ENCODE measurements around the gene B4GAT1. TPM values are rescaled to one million over a fixed set of nuclear protein-coding genes. Genes with fewer than 3 reads are reported as not detected.

B4GAT1 gene
- total RNA-seq, 1 experiment from 2014 or later, result 6.7 TPM

DNA sequence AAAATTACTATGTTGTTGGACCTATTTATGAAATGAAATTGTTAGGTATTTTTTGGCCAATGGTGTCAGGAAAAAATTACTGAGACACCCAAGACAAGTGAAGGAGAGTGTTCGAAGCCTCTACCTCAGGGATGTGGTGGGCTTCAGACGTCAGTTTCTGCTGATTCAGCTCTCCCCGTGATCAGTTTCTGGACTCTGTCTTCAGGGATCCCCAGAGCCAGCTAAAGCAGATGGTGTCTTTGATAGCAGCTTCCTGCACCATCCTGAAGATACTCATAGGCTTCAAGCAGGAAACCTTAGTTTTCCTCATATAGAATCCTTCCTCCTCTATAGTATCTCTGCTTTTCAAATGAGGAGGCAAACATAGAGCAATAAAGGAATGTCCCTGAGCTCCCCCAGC, 38.0 kb downstream of the B4GAT1 start:
- ChIA-PET POLR2A (interaction anchor here (1.1 to 1.2 kb wide), 2 partner anchors 15 to 27 kb away, joined by 3 read pairs; no protein-coding TSS in a partner anchor), CTCF (interaction anchor here (0.7 to 5.5 kb wide), 6 partner anchors 10 to 101 kb away, joined by 3 to 48 read pairs (median 4); partner anchors contain the start of gene RIN1)
- H3K9me3 Mint-ChIP-seq (ENCODE audit: unreplicated experiment), result no peaks in the 10 kb centered on the region
- BruUV-seq (replicated peaks), result no TSS peak
- peaks cover 6% of the 10 kb centered on the region for H3K4me1 Mint-ChIP-seq (ENCODE audit: insufficient read depth, unreplicated experiment)
- intact Hi-C loops (cut with micrococcal nuclease), result no loop called here
- H3K36me3 Mint-ChIP-seq (ENCODE audit: insufficient read depth, unreplicated experiment), result no peaks in the 10 kb centered on the region
- DNase-seq (ENCODE audit: unreplicated experiment), result no peak
- TF ChIP-seq, protein P1, sequence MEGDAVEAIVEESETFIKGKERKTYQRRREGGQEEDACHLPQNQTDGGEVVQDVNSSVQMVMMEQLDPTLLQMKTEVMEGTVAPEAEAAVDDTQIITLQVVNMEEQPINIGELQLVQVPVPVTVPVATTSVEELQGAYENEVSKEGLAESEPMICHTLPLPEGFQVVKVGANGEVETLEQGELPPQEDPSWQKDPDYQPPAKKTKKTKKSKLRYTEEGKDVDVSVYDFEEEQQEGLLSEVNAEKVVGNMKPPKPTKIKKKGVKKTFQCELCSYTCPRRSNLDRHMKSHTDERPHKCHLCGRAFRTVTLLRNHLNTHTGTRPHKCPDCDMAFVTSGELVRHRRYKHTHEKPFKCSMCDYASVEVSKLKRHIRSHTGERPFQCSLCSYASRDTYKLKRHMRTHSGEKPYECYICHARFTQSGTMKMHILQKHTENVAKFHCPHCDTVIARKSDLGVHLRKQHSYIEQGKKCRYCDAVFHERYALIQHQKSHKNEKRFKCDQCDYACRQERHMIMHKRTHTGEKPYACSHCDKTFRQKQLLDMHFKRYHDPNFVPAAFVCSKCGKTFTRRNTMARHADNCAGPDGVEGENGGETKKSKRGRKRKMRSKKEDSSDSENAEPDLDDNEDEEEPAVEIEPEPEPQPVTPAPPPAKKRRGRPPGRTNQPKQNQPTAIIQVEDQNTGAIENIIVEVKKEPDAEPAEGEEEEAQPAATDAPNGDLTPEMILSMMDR (IDR thresholded peaks at IDR 0.05; ENCODE audit: unreplicated experiment), result no peak
- H3K27ac Mint-ChIP-seq (ENCODE audit: low read depth, unreplicated experiment), result no peak overlapping the region
- no peaks in the 10 kb centered on the region for H3K27me3 Mint-ChIP-seq (ENCODE audit: insufficient read depth, unreplicated experiment)
- no peak overlapping the region for H3K4me3 Mint-ChIP-seq (ENCODE audit: unreplicated experiment)

DNA sequence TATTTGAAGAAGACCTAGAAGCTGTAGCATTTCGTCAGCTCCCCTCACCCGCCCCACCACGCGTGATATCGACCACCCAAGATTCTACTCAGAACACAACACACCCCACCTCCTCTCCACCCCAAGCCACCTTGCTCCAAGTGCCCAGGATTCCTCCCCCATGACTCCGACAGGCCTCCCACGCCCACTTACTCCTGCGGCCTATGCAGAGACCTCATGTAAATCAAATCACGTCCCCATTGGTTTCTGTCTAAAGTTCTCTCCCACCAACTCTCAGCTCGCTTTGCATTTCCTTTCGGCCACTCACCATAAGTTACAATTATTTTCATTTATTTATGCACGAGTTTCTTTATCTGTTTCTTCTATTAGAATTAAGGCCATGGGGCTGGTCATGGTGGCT, 44.8 kb downstream of the B4GAT1 start:
- H3K4me3 Mint-ChIP-seq (ENCODE audit: unreplicated experiment), result no peak overlapping the region
- H3K27ac Mint-ChIP-seq (ENCODE audit: low read depth, unreplicated experiment), result no peak overlapping the region
- BruUV-seq (replicated peaks), result no TSS peak
- ChIA-PET POLR2A (no interaction called here), CTCF (interaction anchor here (0.7 to 1.4 kb wide), 4 partner anchors 9 to 314 kb away, joined by 3 to 6 read pairs (median 3); no protein-coding TSS in a partner anchor)
- intact Hi-C loops (cut with micrococcal nuclease), result no loop called here
- no peaks in the 10 kb centered on the region for H3K9me3 Mint-ChIP-seq (ENCODE audit: unreplicated experiment)
- no peaks in the 10 kb centered on the region for H3K36me3 Mint-ChIP-seq (ENCODE audit: insufficient read depth, unreplicated experiment)
- TF ChIP-seq, protein P1 (IDR thresholded peaks at IDR 0.05; ENCODE audit: unreplicated experiment), result no peak
- DNase-seq (ENCODE audit: unreplicated experiment), result no peak
- no peaks in the 10 kb centered on the region for H3K27me3 Mint-ChIP-seq (ENCODE audit: insufficient read depth, unreplicated experiment)
- H3K4me1 Mint-ChIP-seq (ENCODE audit: insufficient read depth, unreplicated experiment), result no peaks in the 10 kb centered on the region

DNA sequence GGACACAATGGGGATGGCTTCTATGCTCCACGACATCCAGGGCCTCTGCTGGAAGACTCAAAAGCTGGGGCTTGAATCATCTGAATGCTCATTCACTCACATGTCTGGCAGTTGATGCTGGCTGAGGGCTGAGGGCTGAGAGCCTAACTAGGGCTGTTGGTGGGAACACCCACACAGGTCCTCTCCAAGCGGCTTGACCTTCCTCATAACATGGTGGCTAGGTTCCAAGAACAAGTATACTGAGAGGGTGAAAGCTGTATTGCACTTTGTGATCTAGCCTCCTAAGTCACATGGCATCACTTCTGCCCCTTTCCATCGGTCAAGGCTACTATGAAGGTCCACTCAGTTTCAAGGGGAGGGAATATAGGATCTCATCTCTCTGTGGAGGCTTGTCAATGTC, 48.2 kb downstream of the B4GAT1 start:
- ChIA-PET CTCF (interaction anchor here (0.9 kb wide), 1 partner anchor 8 kb away, joined by 3 read pairs; no protein-coding TSS in a partner anchor), POLR2A (interaction anchor here (0.6 to 1.2 kb wide), 2 partner anchors 24 to 122 kb away, joined by 3 to 5 read pairs; no protein-coding TSS in a partner anchor)
- TF ChIP-seq, protein P1 (IDR thresholded peaks at IDR 0.05; ENCODE audit: unreplicated experiment), result no peak
- Mint-ChIP-seq H3K27me3 (ENCODE audit: insufficient read depth, unreplicated experiment) (no peaks in the 10 kb centered on the region), H3K36me3 (ENCODE audit: insufficient read depth, unreplicated experiment) (no peaks in the 10 kb centered on the region), H3K9me3 (ENCODE audit: unreplicated experiment) (no peaks in the 10 kb centered on the region), H3K4me3 (ENCODE audit: unreplicated experiment) (no peak overlapping the region), H3K4me1 (ENCODE audit: insufficient read depth, unreplicated experiment) (no peaks in the 10 kb centered on the region), H3K27ac (ENCODE audit: low read depth, unreplicated experiment) (no peak overlapping the region)
- DNase-seq (ENCODE audit: unreplicated experiment), result no peak
- no TSS peak for BruUV-seq (replicated peaks)
- intact Hi-C loops (cut with micrococcal nuclease), result no loop called here

DNA sequence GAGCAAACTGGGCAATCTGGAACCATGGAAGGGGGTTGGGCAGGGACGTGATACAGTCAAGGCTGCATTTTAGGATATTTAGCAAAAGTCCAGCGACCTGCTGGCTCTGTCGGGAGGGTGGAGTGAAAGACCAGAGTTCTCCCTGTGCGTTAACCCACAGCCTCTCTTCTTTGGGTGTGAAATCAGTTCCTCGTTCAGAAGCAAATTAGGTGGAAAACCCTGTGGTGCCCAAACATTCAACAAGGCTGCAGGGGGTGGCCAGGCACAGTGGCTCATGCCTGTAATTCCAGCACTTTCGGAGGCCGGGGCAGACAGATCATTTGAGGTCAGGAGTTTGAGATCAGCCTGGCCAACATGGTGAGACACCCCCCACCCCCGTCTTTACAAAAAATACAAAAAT, 49.8 kb downstream of the B4GAT1 start:
- no peak overlapping the region for H3K27ac Mint-ChIP-seq (ENCODE audit: low read depth, unreplicated experiment)
- no peaks in the 10 kb centered on the region for H3K36me3 Mint-ChIP-seq (ENCODE audit: insufficient read depth, unreplicated experiment)
- POLR2A ChIA-PET, result interaction anchor here (0.8 kb wide), 1 partner anchor 9 kb away, joined by 4 read pairs; the partner anchor contains the start of gene YIF1A
- TF ChIP-seq, protein P1 (IDR thresholded peaks at IDR 0.05; ENCODE audit: unreplicated experiment), result no peak
- H3K4me3 Mint-ChIP-seq (ENCODE audit: unreplicated experiment), result no peak overlapping the region
- peaks cover 4% of the 10 kb centered on the region for H3K4me1 Mint-ChIP-seq (ENCODE audit: insufficient read depth, unreplicated experiment)
- intact Hi-C loops (cut with micrococcal nuclease), result no loop called here
- no peak for DNase-seq (ENCODE audit: unreplicated experiment)
- peaks cover 7% of the 10 kb centered on the region for H3K27me3 Mint-ChIP-seq (ENCODE audit: insufficient read depth, unreplicated experiment)
- no peaks in the 10 kb centered on the region for H3K9me3 Mint-ChIP-seq (ENCODE audit: unreplicated experiment)
- CTCF ChIA-PET, result interaction anchor here (1.3 kb wide), 1 partner anchor 89 kb away, joined by 4 read pairs; no protein-coding TSS in a partner anchor
- BruUV-seq (replicated peaks), result no TSS peak

Other genes starting within 250 kb of the B4GAT1 start
- gene KLC2, start 89.9 kb downstream of the B4GAT1 start, total RNA-seq (2022), result 51.4 and 73.5 TPM in 2 replicates
- gene RAB1B, start 79.0 kb downstream of the B4GAT1 start, total RNA-seq (2022), result 73.4 and 87.0 TPM in 2 replicates
- gene CNIH2, start 69.5 kb downstream of the B4GAT1 start, total RNA-seq (2022), result 1.4 and 1.6 TPM in 2 replicates
- 143 and 144 TPM in 2 replicates for gene YIF1A, start 58.5 kb downstream of the B4GAT1 start, total RNA-seq (2022)
- 0.12 TPM in 1 of 2 replicates, not detected in the other for gene TMEM151A, start 55.7 kb downstream of the B4GAT1 start, total RNA-seq (2022)
- gene CD248, start 30.6 kb downstream of the B4GAT1 start, total RNA-seq (2022), result not detected in 2 replicates
- gene RIN1, start 11.2 kb downstream of the B4GAT1 start, total RNA-seq (2022), result 38.7 and 50.2 TPM in 2 replicates
- gene BRMS1, start 2.5 kb downstream of the B4GAT1 start, total RNA-seq (2022), result 53.2 and 55.4 TPM in 2 replicates
- gene SLC29A2, start 24.1 kb upstream of the B4GAT1 start, total RNA-seq (2022), result 3.6 and 7.0 TPM in 2 replicates
- not detected in 2 replicates for gene NPAS4, start 73.4 kb upstream of the B4GAT1 start, total RNA-seq (2022)
- 65.5 and 69.1 TPM in 2 replicates for gene MRPL11, start 91.2 kb upstream of the B4GAT1 start, total RNA-seq (2022)
- gene PELI3, start 119.3 kb upstream of the B4GAT1 start, total RNA-seq (2022), result 5.0 and 6.1 TPM in 2 replicates
- gene DPP3, start 132.8 kb upstream of the B4GAT1 start, total RNA-seq (2022), result 34.4 and 40.9 TPM in 2 replicates
- 31.7 and 33.9 TPM in 2 replicates for gene BBS1, start 163.0 kb upstream of the B4GAT1 start, total RNA-seq (2022)
- 11.1 and 12.4 TPM in 2 replicates for gene ZDHHC24, start 198.4 kb upstream of the B4GAT1 start, total RNA-seq (2022)
- gene ACTN3, start 199.3 kb upstream of the B4GAT1 start, total RNA-seq (2022), result not detected in 2 replicates
- 8.6 and 11.8 TPM in 2 replicates for gene CTSF, start 221.0 kb upstream of the B4GAT1 start, total RNA-seq (2022)
- gene CCDC87, start 245.4 kb upstream of the B4GAT1 start, total RNA-seq (2022), result not detected in 2 replicates
- 25.8 and 34.4 TPM in 2 replicates for gene CCS, start 245.6 kb upstream of the B4GAT1 start, total RNA-seq (2022)

All from MCF 10A (cell line).